NCI-H748 (cell line): ENCODE data around the gene ENGASE.
A peak's percentile ranks its signal among the peaks of the same experiment; 100 is the strongest.
"Not testable (repeated sequence)": the region's sequence is repeated elsewhere in the genome, so short reads cannot be mapped to it uniquely, and the experiment has no call there.

ENCODE experiments used
- DNase-seq: peaks from one replicate; lab custom pipeline; 2025; ENCODE audit not compliant: unreplicated experiment; lab: John Stamatoyannopoulos, UW

Gene ENGASE

DNA sequence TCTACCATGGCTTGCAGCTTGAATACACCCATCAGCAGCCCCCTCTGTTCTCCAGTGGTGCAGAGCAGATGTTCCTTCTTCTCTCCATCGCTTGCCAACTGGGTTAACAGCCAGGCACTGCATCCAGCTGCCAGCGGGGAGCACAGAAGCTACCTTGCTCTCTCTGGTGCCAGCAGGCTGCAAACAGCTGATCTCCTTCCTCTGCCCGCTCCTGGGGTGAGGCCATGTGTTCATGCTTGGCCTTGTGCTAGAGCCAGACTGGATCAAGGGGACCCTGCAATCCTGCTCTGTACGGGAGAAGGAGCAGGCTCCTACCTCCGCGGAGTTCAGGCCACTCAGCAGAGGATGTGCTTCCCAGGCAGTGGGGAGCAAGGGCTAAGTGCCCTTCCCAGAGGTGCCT lies 24.1 kb upstream of the ENGASE start:
- no peak for DNase-seq

DNA sequence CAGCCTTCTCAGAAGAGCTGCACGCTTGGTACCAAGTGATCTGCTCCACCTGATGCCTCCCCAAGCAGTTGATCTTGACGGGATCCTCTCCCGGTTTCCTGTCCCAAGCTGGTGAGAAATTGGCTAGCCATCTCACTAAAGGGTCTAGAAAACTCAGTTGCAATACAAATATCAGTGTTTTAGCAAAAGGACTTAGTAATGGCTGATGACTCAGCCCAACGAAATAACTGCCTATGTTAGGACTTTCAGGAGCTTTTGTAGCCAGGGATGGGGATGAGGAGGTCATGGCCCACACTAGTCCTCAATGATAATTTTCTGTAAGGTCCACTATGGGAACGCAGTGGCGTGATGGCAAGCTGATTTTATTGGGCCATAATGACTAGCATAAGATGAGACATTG lies 23.3 kb upstream of the ENGASE start:
- DNase-seq, result no peak

DNA sequence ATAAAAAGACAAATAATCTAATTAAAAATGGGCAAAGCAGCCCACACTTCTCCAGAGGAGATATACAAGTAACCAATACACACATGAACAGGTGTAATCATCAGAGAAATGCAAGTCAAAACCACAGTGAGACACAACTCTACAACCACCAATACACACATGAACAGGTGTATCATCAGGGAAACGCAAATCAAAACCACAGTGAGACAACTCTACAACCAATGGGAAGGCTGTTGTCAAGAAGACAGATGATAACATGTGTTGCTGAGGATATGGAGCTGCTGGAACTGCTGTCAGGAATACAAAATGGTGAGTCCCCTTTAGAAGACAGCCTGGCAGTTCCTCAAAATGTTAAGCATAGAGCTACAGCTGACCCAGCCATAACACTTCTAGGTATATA lies 22.5 kb upstream of the ENGASE start:
- no peak for DNase-seq

DNA sequence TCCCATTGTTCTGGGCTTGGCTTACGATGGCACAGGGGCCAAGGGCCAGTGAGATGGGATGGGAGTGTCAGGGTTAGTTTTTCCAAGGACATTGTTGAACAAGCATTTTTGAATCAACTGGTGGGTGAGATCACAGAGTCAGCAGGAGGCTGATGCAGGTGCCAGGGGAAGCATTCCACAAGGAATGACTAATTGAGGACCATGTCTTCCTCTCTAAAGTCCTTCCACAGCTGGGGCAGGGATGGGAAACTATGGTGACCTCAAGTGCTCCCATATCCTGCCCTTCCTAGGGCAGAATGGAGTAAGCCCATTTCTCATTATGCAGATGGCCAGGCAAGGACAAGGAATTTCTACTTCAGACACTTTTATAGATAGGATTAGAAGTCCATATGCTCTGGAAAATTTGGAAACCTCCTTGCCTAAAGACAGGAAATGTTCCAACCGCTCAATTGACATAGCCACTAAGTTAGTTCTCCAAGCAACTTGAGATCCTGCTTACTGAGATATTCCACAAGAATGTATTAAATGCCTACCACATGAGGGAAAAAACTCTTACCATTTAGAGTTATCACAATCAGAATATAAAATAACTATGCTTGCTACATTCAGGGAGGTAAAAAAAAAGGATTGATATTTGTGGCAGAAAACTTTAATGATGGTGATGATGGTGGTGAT lies 21.2 kb upstream of the ENGASE start:
- no peak for DNase-seq

DNA sequence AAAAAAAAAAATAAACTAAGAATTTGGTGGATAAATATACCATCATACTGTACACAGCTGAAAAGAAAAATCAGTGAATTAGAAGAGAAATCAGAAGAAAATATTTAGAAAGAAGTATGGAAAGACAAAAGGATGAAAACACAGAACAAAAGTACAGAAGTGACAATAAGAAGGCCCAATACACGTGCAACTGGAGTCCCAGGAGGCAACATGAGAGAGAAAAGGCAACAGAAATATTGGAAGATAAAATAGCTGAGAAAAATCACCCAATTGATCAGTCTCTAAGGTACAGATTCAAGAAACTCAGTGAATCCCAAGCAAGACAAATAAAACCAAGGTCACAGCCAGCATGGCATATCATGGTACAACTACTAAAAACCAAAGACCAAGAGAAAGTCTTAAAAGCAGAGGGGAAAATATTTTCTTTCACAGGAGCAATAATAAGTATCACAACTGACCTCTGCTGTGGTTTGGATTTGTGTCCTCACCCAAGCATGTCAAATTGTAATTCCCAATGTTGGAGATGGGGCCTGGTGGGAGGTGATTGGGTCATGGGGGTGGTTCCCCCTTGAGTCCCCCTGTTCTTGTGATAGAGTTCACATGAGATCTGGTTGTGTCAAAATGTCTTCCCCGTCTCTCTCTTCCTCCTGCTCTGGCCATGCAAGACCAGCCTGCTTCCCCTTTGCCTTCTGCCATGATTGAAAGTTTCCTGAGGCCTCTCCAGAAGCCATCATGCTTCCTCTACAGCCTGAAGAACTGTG lies 20.2 kb upstream of the ENGASE start:
- DNase-seq, result no peak

DNA sequence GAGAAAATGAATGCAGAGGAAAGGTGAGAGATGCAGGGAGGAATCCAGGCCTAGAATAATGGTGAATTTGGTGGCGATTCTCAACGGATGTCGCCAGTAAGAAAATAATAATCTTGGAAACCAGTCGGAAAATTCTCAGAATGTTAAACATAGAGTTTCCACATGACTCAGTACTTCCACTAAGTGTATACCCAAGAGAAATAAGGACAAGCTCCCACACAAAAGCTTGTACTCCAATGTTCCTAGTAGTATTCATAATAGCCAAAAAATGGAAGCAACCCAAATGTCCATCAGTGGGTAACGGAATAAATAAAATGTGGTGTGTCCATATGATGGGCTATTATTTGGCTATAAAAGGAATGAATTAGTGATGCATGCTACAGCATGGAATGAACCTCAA lies 19.4 kb upstream of the ENGASE start:
- DNase-seq, result no peak

DNA sequence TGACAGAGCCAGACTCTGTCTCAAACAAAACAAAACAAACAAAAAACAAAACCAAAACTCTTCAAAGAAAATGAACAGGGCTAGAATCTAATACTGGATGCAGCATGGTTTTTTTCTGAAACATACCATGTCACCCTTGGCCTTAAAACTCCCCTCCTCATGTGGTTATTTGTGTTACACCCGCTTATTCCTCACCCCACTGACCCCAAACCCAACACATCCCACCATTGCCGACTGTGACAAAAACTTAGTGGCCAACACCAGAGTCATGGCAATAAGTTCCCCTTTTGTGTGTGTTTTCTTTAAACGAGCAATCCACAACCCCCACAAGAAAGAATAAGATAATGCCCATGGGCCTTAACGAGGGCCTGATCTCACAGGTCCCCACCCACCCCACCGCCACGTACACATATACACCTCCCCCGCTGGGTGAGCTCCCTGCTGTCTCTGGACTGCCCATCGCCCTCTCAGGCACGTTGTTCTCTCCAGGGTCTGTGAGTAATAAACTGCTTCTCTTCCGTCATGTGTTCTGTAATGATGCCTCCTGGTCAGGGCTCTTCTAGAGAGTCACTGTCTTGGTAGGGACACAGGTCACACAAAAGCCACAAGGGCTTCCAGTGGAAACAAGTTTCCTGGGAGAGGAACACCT lies 16.8 kb upstream of the ENGASE start:
- no peak for DNase-seq

DNA sequence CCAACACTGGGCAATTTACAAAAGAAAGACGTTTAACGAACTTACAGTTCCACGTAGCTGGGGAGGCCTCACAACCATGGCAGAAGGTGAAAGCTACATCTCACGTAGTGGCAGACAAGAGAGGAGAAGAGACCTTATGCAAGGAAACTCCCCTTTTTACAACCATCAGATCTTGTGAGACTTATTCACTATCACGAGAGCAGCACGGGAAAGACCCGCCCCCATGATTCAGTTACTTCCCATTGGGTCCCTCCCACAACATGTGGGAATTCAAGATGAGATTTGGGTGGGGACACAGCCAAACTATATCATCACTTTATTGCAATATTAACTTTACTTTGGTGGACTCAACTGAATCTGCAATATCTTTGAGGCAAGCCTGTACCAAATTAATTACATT lies 11.9 kb upstream of the ENGASE start:
- no peak for DNase-seq

DNA sequence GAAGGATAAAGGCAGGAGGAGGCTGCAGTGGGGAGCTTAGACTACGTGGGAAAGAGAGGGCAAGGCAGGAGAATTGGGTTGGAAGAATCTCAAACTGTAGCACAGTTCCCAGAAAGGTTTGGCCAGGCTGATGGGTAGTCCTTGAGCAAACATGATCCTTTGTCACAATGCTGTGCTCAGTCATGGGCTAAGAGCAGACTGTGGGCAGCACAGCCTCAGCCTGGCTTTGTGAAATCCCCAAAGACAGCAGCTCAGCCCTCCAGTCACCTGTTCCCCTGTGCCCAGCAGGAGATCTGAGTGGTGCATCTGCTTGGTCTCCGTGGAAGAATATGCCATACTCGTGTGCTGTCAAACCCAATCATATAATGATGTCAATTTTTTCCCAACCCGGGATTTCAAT lies 10.6 kb upstream of the ENGASE start:
- no peak for DNase-seq

DNA sequence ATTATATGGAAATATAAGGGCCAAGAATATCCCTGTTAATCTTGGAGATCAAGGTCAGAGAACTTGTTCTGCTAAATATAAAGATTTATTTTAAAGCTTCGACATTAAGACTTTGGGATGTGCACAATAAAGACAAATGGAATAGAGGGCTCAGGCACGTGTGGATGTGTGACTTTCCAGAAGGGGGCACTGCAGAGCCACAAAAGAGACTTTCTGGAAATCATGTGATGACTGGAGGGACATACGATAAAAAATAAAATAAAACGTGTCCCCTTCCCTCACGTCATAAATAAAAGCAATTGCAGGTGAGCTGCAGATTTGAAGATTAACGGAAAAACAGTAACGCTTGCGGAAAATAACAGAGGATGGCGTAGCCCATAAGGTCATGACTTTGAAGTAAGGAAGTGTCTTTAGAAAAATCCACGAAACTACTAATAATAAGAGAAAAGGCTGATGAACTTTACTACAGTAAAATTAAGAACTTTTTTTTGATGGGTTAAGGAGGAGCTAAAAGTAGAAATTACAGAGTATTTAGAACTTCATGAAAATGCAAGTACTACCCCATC lies 9.4 kb upstream of the ENGASE start:
- peak; percentile 24 for DNase-seq

DNA sequence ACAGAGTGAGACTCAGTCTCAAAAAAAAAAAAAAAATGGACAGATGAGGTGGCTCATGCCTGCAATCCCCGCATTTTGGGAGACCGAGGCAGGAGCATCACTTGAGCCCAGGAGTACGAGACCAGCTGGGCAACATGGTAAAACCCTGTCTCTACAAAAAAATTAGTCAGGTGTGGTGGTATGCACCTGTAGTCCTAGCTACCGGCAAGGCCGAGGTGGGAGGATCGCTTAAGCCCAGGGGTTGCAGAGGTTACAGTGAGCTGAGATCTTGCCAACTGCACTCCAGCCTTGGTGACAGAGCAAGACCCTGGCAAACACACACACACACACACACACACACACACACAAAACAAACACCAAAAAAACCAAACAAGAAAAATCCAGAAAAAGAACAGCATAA lies 7.7 kb upstream of the ENGASE start:
- no peak for DNase-seq

DNA sequence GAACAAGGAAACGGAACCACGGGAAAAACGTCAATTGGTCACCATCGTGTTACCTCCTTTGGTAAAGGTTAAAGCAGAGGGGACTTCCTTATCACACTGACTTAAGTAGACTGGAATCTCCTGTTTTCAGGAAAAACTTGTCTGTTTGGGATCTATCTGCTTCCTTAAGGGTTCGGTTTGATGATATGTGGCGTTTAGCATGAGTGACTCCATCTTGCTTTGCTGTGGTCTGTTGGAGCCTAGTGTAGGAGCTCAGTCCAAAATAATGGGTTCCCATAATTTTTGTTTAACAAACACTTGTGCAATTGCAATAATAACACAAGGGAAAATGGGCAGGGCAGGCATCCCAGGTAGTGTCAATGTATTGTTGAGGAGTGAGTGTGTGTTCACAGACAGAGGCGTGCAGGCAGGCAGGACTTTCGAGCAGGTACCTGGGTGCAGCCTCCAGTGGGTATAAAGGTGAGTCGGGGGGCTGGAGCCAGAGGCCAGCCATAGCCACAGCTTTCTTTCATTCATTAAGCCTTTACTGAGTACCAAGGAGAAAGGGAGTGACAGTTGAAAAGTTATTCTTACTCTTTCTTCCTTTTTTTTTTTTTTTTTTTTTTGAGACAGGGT lies 4.3 kb upstream of the ENGASE start:
- DNase-seq, result no peak

DNA sequence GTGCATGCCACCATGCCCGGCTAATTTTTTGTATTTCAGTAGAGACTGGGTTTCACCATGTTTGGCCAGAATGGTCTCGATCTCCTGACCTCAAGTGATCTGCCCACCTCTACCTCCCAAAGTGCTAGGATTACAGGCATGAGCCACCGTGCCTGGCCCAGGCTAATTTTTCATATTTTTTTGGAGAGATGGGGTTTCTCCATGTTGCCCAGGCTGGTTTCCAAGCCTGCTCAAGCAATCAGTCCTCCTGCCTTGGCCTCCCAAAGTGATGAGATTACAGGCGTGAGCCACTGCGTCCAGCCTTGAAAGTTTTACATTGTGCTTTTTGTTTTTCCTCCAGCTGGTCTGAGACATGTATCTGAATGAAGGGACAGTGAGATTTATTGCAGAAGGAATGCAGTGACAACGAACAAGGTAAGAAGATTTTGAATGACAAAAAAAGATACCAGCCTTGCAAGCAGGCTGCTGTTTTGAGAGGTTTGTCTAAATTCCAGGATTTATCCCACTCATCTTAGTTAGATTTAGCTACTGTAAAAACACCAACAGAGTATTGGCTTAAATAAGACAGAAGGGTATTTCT lies 3.4 kb upstream of the ENGASE start:
- no peak for DNase-seq

DNA sequence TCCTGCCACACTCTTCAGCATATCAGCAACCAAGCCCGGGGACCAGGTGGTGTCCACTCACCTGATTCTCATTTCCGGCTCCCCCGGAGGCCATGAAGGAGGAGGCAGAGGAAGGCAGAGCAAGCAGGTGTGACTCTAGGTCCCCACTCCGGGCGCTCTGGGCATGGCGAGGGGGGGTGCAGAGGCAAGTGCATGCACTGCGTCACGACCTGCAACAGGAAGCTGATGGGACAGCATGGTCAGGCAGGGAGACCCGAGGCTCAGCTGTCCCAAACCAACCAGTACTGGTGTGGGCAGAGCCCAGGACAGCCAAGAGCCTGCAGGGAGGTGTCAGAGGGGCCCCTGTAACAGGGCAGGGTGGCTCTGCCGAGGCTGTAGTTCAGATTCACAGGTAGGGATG lies 2.1 kb upstream of the ENGASE start:
- DNase-seq, result no peak

DNA sequence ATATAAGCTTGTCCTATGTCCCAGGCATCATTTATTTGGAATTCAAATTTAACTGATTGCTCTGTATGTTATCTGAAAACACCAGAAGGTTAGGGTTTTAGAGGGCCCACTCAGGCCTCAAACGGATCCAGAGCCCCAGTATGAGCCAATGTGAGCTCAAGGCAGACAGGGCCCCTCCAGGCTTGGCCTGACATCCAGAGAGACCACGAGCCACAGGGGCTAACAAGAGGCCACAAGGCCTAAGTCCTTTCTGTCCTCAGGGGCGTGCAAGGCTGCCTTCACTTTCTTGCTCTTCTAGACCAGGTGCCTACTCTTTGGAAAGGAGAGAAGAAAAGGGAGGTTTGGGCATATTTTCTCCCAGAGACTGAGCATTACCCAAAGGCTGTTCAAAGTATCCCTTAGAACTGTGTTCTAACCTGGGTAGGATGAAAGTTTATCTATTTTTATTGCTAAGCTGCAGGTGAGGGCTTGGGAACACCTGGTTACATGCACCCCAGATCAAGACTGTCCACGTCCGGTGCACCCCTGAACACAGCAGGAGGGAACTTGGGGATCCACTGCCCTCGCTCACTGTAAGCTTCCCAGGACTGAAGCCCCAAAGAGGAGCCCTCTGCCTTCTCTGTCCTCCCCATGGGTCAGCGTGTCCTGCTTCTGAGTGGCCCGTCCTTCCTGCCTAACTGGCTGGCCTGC lies 1.5 kb upstream of the ENGASE start:
- DNase-seq, result no peak

DNA sequence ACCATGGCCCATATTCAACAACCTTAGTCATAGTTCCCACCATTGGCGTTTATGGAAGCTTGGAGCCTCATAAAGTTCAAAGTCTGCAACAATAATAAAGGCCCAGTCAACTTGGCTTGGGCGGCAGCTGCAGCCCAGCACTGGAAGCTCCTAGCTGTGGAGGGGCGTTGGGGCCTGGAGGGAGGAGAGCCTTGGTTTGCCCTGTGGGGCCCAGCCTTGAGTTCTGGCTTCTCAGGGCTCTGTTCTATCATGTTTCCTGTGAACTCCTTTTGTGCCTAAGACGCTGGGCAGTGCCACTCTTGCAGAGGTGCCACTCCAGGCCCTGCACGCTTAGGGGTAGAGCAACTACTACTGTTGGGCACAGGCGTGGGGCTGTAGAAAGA lies 927 bp upstream of the ENGASE start:
- DNase-seq, result no peak

DNA sequence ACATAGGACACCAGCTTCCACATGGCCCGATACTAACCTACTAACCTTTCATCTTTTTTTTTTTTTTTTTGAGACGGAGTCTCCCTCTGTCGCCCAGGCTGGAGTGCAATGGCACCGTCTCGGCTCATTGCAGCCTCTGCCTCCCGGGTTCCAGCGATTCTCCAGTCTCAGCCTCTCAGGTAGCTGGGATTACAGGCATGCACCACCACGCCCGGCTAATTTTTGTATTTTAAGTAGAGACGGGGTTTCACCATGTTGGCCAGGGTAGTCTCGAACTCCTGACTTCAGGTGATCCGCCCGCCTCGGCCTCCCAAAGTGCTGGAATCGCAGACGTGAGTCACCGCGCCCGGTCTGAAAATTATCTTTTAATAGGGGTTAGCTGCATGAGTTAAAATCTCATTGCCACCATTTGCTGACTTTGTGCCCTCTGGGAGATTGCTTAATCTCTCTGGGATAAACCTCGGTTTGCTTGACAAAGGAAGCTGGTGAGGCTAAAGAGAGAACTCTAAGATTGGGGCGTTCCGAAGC lies 439 bp upstream of the ENGASE start:
- DNase-seq, result not testable (repeated sequence)

DNA sequence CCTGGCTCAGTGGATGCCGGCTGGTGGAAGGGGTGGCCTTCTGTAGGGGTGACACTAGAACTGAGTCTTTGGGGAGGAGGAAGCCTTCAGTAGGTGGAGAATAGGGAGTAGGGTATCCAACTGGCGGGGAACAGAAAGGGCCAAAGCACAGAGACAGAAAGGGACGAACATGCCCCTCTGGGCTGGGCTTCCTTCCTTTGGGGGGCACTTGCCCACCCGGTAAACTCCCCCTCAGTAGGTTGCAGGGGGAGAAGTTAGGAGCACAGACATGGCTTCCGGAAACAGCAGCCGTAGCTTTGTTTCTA lies 774 bp downstream of the ENGASE start:
- peak; percentile 6 for DNase-seq

DNA sequence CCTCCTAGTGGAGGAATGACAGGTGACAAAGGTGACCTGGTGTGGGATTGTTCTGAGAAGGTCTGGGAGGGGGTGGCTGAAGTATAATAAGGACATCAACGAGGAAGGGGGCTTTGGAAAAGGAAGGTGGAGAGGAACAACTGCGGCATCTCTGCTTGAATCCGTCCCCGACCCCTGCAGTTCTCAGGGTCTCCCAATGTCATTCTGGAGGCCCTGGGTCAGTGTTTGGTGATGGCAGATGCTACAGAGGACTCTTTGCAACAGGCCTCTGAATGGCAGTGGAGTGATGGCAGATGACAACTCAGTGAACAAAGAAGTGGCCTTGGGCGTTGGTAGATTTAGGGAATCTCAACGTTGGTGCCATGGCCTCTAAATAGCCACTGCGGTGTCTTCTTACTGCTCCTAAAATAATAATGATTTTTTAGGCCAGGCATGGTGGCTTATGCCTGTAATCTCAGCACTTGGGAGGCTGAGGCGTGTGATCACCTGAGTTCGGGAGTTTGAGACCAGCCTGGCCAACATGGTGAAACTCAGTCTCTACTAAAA lies 1.3 kb downstream of the ENGASE start:
- DNase-seq, result no peak

DNA sequence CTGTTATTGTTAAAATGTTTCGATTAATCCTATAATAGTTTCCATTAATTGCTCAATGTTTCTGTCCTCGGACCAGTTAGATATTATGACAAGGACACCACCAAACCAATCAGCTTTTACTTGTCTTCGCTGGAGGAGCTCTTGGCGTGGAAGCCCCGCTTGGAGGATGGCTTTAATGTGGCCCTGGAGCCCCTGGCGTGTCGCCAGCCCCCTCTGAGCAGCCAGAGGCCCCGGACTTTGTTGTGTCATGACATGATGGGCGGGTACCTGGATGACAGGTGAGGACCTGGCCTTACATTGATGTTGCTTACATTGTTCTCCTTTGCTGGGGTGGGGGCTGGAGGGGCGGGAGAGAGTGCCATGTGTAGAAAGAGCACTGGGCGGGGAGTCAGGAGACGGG lies 3.0 kb downstream of the ENGASE start:
- no peak for DNase-seq
